HTERT RPE-1 (cell line): Measurements from ENCODE around the gene ID1.

Source experiments
- in situ Hi-C: fragments of 300-500 bp; cut with MboI; formaldehyde crosslinking; loops from 4 replicates; pipeline ENCODE4 v1.14.3; 2020; ENCODE audit warnings: low sequenced_read_pairs

The ID1 gene, protein sequence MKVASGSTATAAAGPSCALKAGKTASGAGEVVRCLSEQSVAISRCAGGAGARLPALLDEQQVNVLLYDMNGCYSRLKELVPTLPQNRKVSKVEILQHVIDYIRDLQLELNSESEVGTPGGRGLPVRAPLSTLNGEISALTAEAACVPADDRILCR

GRCh38 chr20:31605031-31605901, at the start of gene ID1:
Gene ID1, plus strand, starts transcription at chr20:31605289. Its CDS starts 99 bp downstream, at chr20:31605388.
- in situ Hi-C loops: no loop called here

GRCh38 chr20:31559704-31560093, 45.4 kb upstream of the ID1 start:
- in situ Hi-C loops: no loop called here

DNA sequence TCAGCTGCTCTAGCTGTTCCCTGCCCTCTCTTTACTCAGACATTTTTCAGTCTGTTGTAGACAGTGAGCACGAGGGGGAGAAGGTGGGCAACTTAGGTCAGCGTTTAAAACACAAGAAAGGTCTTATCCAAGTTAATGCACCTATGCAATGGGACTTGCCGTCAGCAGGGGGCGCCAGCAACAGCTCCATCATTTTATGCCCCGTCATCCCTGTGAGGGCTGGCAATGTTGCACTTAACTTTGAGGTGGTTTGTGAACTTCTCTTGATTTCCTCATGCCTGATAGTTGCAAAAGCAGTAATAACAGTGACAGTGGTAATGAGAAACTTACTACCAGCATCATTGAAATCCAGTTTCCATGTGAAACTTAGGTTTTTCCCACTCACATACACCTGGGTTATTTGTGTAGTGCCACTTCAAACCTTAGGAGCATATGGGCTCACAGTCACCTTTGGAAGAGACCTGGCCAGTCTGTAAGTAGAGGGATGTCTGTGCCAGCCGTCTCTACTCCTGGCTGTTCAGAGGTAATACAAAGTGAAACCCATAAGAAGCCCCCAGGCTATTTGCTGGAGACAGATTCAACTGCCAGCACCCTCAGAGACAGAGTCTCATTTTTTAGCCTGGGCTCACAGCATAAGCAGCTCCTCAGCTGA, 44.9 kb upstream of the ID1 start:
- in situ Hi-C loops: no loop called here

GRCh38 chr20:31560746-31561598, 44.1 kb upstream of the ID1 start:
- in situ Hi-C loops: no loop called here

DNA sequence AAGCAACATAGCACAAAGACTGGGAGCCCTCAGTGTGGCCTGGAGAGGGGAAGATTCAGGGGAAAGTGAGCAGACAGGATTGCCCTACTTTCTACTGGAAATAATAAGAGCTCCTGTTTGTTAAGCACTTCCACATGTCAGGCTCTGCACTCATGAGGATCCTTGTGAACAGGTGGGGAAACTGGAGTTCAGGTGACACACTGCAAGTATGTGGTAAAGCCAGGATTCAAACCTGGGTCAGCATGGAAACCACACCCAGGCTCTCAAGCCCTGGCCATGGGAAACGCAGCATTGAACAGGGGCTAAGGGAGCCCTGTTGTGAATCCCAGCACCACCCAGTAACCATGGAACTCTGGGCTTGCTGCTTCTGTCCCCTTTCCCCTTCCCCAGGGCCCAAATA, 42.8 kb upstream of the ID1 start:
- in situ Hi-C loops: no loop called here

GRCh38 chr20:31564284-31564683, 40.8 kb upstream of the ID1 start:
- in situ Hi-C loops: no loop called here

DNA sequence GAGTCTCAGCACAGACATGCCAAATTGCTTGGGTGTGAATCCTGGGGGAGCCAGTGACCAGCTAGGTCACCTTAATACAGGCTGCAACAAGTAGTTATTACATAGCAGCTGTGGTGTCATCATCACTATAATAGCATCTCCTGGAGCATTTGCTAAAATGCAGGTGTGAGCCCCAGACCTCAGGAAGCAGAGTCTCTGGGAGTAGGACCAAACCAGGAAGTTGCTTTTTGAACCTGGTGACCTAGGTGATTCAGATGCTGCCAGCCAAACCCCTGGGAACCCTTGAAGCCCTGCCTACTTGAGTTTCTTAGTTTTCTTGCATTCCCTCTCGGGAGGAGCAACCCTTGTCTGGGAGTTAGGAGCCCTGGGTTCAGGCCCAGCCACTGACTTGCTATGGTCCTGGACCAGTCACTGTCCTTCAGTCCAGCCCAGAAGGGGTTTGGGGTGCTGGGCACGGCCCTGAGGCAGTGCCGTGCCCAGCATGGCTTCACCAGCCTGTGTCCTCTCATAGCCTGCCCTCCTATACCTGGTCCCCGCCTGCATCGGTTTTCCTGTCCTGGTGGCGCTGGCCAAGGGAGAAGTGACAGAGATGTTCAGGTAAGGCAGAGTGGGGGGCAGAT, 39.3 kb upstream of the ID1 start:
- in situ Hi-C loops: no loop called here

DNA sequence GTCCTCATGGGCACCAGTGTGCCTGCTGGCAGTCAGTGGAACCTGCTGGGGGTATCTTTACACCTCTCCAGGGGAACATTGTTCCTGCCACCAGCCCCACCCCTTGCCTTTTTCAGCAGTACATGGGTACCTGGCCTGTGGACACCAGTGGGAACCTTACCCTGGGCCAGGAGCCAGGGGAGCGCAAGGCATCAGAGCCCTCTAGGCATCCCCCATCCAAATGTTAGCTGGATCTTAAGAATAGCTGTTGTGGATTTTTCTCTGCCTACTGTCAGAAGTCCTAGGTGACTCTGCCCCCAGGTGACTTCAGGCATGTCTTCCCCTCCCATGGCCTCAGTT, 38.8 kb upstream of the ID1 start:
- in situ Hi-C loops: no loop called here

- in situ Hi-C loops: no loop called here
Observed at GRCh38 chr20:31566658-31567379, 38.3 kb upstream of the ID1 start.

- in situ Hi-C loops: no loop called here
Observed at GRCh38 chr20:31567380-31567720, 37.7 kb upstream of the ID1 start.

DNA sequence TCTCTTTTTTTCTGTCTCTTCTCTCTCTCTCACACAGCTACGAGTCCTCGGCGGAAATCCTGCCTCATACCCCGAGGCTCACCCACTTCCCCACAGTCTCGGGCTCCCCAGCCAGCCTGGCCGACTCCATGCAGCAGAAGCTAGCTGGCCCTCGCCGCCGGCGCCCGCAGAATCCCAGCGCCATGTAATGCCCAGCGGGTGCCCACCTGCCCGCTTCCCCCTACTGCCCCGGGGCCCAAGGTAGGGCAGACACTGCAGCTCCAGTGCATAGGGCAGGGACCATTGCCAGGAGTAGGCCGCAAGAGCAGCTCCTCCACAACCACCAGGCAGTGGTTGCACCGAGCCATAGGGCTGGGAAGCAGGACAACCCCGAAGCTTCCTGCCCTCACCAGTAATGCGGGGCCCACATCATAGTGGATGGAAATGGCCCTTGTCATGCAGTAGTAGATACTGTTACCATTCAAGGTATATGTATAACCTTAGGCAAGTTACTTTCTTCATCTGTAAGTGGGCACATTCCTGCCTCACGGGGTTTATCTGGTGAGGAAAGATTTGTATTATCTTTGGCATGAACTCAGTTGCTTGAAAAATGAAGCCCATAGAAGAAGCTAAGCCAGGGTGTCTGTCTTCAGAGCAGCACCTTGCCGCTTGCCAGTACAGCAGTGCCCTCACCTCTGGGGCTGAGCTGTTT, 36.9 kb upstream of the ID1 start:
- in situ Hi-C loops: no loop called here

- in situ Hi-C loops: no loop called here
Observed at GRCh38 chr20:31568773-31569162, 36.3 kb upstream of the ID1 start.

DNA sequence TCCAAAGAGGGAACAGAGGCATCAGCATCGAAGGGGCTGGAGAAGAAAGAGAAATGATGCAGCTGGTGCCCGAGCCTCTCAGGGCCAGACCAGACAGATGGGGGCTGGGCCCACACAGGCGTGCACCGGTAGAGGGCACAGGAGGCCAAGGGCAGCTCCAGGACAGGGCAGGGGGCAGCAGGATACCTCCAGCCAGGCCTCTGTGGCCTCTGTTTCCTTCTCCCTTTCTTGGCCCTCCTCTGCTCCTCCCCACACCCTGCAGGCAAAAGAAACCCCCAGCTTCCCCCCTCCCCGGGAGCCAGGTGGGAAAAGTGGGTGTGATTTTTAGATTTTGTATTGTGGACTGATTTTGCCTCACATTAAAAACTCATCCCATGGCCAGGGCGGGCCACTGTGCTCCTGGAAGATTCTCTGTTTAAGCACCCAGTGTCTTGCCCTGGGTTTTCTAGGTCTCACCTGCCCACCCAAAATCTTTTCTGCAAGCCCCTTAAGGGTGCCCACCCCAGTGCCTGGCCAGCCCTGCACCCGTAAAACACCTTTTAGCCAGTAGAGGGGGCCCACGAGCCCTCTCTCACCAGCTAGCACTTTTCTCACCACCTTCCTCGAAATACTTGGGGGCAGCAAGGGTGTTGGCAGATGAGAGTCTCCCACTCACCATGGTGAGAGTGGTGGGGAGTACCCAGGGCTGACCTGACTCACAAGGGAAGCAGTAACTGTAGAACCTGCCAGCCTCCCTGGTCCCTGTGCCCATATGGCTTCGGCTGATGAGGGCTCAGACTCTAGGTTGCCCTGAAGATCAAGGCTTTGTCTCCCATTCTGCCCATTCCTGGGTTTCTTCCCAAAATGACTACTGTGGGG, 35.7 kb upstream of the ID1 start:
- in situ Hi-C loops: no loop called here

DNA sequence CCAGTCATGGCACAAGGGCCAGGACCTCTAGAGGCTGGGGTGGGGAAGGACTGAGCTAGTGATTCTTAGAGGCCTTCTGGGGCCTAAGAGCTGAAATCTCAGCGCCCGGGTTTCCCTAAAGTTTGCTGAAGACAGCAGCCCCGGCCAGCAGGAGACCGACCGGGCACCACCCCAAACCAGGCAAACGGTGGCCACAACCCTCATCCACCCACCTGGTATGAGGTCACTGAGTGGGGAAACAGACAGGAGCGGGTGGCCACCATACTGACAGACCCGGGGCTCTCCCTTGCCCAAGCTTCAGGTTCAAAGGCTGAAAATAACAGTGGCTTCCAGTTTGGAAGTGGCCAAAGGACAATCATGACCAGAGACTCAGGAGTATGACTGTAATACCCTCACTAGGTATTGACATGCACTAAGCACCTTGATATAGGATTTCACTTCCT, 35.0 kb upstream of the ID1 start:
- in situ Hi-C loops: no loop called here

DNA sequence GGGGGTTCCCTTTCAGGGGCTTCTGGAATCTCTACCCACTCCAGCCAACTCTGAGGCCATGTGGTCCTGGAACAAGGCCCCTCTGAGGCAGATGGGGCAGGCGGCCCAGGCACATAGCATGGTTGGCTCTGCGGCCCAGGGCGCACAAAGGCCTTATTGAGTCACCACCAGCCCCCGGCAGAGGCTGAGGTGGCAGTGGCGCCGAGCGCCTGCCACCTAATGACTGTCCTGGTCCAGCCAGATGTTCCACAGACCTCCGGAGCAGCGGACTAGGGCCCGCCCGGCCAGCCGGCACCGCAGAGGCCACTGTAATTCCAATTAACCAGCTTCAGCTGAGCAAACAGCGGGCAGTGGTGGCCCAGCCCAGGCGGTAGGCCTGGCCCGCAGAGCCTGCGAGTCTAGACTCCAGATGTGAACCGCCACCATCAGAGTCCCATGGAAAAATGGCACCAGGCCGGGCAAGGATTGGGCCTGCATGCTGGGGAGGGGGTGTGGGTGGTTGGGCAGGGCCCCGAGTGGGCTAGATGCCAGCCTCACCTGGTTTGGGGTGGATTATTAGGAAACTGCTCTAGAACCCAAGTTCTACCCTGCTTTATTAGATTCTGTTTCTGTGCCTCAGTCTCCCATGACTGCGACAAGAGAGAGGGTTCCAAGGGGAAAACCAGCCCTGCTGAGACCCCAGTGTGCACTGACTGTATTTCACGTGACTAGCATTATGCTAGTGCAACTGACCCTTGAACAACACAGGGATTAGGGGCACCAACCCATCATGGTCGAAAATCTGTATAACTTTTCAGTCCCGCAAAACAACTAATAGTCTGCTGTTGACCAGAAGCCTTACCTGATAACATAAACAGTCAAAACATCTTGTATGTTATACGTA, 34.1 kb upstream of the ID1 start:
- in situ Hi-C loops: no loop called here

- in situ Hi-C loops: no loop called here
Observed at GRCh38 chr20:31572042-31572700, 32.9 kb upstream of the ID1 start.
